NCI-H187 treated with DMSO at 0.1 percent for 48 hours (cell line): Measurements from ENCODE around the gene CIAO1.
"Not testable (repeated sequence)": the region's sequence is repeated elsewhere in the genome, so short reads cannot be mapped to it uniquely, and the experiment has no call there.

Experiments used
- DNase-seq: peaks from one replicate; lab custom pipeline; 2025; lab: John Stamatoyannopoulos, UW

Gene CIAO1

DNA sequence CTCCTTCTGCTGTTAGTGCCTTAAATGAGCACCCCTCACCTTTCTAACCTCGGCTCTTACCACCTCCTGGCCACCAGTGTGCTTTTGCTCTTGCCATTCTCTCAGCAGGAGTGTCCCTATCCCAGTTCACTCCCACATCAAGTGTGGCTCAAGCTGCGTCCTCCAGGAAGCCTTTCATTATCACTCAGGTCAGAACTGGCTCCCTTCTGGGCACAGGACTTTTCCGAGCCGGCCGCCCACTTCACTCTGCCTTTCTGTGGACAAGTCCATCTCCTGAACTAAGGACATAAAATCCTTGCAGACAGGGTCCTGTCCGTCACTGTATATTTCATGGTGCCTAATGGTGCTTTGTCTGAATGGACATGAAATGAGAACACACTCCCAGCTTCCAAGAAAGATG, 15.8 kb upstream of the CIAO1 start:
- no peak for DNase-seq

- DNase-seq, result no peak
Observed at GRCh38 chr2:96251721-96252292, 14.2 kb upstream of the CIAO1 start.

DNA sequence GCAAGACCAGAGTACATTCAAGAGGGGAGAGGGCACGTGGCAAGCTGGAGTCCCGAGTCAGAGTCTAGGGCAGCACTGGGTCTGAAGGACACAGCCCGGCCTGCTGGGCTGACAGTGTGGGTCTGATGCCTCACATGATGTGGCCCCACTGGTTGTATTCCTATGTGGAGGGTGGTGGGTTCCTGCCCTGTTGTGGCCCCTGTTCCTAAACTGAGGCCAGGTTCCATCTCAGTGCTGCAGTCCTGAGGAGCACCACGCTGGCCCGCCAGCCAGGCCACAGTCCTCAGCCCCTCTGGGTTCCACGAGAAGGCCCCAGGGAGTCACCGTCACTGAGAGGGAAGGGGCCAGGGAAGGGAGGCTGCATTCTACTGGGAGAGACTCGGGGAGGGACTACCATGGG, 13.5 kb upstream of the CIAO1 start:
- DNase-seq, result no peak

DNA sequence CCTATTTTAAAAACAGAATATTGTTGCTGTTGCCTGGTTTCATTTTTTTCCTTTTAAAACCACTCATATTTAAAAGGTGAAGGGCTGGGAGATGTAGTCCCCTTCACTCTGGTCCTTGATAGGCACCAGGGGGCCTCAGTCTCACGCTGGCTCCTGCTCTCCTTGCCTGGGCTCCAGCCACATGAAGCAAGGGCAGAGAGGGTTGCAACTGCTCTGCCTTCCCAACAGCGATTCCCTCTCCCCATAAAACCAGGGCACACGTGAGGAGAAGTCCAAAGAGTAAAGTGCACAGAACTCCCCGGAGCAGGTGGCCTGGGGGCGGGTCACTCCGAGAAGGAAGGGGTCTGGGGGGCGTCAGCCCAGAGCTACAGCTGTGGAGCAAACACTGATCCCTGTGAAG, 13.0 kb upstream of the CIAO1 start:
- DNase-seq, result no peak

- DNase-seq, result no peak
Observed at GRCh38 chr2:96254571-96254970, 11.5 kb upstream of the CIAO1 start.

GRCh38 chr2:96256611-96257113, 9.4 kb upstream of the CIAO1 start:
- DNase-seq, result no peak

DNA sequence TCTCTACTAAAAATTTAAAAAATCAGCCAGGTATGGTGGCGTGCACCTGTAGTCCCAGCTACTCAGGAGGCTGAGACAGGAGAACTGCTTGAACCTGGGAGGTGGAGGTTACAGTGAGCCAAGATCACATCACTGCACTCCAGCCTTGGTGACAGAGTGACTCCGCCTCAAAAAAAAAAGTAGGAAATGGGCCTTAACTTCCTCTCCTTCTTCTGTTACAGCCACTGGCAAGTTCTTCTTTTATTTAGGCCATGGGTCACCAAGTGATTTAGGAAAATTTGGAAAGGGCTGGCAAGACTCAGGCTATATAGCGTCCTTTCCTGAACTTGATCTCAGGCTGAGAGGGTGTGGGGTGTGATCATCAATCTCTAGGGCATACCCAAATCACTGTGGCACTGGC, 8.3 kb upstream of the CIAO1 start:
- DNase-seq, result not testable (repeated sequence)

DNA sequence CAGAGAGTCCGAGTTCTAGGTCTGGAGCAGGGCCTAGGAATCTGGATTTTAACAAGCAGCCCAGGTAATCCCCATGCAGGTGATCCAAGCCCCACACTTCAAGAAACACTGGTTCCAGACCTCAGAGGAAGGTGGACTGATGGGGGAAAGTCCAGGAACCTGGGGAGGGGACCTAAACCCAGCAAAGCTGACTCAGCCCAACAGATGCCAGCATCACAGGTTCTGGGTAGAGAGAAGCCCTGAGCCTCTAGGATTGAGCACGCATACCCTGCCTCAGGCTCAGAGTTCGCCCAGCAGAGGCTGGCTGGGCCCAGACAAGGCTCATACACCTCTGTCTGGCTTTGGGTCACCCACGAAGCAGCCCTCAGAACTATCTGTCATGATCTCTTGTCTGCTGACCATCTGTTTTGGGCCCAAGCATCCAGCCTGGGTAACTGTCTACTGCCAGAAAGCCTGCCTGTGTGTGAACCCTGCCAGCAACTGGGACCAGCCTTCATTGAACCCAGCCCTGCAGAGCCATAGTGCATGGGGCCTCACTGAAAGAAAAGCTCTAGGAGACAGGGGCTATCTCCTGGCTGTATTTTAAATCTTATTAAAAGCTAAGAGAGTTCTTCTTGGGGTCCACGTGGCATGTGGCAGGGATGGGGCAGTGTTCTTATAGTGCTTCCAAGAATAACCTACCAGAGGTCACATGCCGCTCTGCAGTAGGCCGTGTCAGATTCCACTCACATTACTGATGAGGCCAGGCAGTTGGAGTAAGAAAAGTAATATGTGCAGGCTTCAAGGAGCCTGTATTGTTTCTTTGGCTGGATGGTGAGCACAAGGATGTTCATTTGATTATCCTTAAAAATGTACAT, 7.6 kb upstream of the CIAO1 start:
- no peak for DNase-seq

- DNase-seq, result no peak
Observed at GRCh38 chr2:96259497-96259921, 6.5 kb upstream of the CIAO1 start.

DNA sequence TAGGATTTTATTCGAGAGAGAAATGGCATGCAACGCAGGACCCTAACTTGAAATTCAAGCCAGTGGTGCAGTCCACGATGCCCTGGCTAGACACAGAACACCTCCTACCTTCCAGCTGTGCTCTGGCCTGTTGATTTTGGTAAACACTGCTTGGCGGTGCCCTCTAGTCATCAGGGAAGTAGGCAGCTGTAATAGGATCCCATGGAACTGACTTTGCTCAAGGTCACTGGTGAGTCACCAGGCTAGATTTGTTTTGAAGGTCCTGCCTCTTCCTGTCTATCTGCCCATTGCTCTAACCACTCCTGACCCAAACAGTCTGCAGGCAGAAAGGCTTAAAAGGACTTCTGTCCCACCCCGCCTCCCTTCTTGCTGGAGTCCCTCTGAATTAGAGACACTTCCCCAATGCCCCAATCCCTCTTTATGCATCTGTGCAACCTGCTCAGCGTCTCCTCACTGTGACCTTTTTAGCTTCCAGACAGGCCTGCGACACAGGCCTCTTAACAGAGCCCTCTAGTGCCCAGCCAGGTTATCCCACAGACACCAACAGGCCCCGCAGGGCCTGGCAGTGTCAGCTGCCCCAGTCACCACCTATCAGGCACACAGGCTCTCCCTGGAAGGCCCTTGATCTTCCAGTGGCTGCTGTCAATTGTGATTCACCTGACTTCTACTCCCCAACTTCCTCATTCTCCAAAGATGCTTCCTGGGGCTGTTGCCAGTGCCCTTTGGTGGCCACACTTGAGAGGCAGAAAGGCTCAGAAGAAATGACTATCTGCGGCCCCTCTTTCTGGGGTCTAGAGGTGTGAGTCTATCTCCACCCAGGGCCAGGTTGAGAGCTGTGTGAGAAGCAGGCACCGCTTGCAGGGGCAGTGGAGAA, 5.4 kb upstream of the CIAO1 start:
- DNase-seq, result no peak

GRCh38 chr2:96261328-96262003, 4.6 kb upstream of the CIAO1 start:
- DNase-seq, result no peak

DNA sequence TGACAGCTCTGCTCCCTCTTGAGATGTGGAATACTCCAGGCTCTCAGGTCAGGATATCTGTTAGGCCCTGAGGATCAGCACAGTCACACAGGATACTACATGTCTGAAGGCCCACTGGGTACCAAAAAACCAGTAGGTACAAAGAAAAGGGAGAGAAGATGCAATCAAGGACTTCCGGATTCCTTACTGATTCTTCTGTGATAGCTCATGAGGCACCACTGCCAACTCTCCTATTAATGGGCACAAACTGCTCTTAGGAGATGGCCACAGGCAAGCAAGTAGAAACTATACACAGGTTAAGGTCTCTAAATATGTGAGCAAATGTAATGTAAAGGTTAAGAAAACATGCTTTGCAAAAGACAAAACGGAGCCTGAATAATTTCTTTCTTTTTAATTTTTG, 3.7 kb upstream of the CIAO1 start:
- no peak for DNase-seq

- no peak for DNase-seq
Observed at GRCh38 chr2:96264086-96264485, 1.9 kb upstream of the CIAO1 start.

DNA sequence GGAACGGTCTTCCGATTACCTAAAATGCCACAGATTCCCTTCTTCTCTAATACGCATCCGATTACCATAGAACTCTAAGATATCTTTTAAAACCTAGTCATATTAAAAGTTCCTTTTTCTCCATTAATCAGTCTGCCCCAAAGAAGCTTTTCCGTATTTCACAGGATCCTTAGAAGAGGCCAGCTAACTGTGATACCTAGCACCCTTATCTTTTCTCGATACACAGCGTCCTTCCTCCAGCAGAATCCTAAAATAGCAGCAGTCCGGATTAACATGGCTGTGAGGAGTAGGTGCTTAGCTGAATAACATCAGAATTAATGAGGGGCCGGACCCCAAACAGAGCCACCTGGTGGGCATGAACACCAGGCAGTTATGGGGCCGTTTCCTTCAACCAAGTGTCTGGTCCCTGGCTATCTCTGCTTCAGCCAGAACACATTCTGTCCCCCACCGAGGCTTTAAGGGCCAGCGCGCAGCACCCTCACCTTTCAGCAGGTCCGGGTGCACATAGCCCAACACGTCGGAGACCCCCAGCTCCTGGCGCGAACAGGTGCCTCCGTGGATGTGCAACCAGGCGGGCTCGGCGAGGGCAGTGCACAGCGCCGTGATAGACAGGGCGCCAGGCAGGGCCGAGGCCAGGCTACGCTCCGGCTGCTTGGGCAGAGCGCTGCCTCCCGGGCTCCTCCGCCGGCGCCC, 1.2 kb upstream of the CIAO1 start:
- DNase-seq, result no peak

DNA sequence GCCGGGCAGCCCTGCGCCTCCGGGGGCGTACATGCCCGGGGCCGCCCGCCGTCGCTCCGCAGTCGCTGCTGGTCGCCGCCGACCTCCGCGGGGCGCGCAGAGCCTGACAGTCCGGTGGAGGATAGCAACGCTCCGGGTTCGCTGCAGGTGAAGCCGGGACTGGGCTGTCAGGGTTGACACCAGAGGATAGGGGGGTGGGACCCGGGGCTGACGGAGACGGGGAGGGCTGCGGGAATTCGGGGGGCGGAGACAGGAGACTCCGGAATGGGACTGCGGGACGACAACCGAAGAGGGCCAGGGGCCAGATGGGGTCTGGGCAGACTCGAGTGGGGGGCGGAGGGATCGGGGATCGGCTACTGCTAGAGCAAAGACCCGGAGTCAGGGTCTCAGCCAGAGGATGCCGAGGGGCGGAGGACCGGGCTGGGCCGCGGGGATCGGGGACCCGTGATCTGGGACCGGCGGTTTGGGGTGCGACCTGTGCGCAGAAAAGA, 631 bp upstream of the CIAO1 start:
- no peak for DNase-seq

- DNase-seq, result no peak
Observed at GRCh38 chr2:96267159-96267971, 1.3 kb downstream of the CIAO1 start.

- no peak for DNase-seq
Observed at GRCh38 chr2:96271995-96272394, 6.0 kb downstream of the CIAO1 start.

DNA sequence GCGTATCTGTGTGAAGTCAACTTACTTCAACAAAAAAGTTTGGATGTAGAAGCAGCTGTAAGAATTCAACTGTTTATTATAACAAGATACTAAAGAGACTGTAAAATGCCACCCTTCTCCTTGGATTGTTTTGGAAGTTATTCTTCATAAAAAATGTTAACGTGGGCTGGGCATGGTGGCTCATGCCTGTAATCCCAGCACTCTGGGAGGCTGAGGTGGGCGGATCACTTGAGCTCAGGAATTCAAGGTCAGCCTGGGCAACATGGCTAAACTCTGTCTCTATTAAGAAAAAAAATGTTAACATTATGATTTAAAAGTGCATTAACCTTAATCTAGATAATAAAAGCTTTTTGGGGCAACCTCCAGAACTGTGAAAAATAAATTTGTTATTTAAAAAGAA, 7.7 kb downstream of the CIAO1 start:
- DNase-seq, result no peak

- no peak for DNase-seq
Observed at GRCh38 chr2:96274355-96275056, 8.5 kb downstream of the CIAO1 start.
